GM12878 (cell line): ENCODE data around the gene FAM200B. TPM values are rescaled to one million over a fixed set of nuclear protein-coding genes. Genes with fewer than 3 reads are reported as not detected.

ENCODE experiments used
- ATF7 ChIP-seq: fragments of 450-650 bp; IDR thresholded peaks from 2 replicates; pipeline ENCODE4 v1.6.1; 2016; ENCODE audit warnings: low read depth, mild to moderate bottlenecking
- BACH1 ChIP-seq: fragments of 450-650 bp; IDR thresholded peaks from 2 replicates; pipeline ENCODE4 v1.6.1; 2017; ENCODE audit warnings: mild to moderate bottlenecking, borderline replicate concordance
- CBX3 ChIP-seq: fragments of 200-600 bp; sonication (generic); IDR thresholded peaks from 2 replicates; pipeline ENCODE4 v1.6.1; 2016; ENCODE audit warnings: low read depth, borderline replicate concordance
- CREB1 ChIP-seq: IDR thresholded peaks from 2 replicates; pipeline ENCODE4 v1.6.1; 2012; ENCODE audit warnings: low read depth, mild to moderate bottlenecking, inconsistent platforms
- DPF2 ChIP-seq: fragments of 450-650 bp; IDR thresholded peaks from 2 replicates; pipeline ENCODE4 v1.6.1; 2017; ENCODE audit warnings: mild to moderate bottlenecking
- GATAD2B ChIP-seq: fragments of 450-650 bp; conservative IDR thresholded peaks from 2 replicates; pipeline ENCODE4 v1.6.1; 2017; ENCODE audit warnings: low read depth, mild to moderate bottlenecking, moderate library complexity
- POLR2A ChIP-seq: IDR thresholded peaks from 2 replicates; pipeline ENCODE4 v1.6.1; 2011; ENCODE audit warnings: low read depth, mild to moderate bottlenecking, low read length
- RELA ChIP-seq: fragments of 450-650 bp; IDR thresholded peaks from 2 replicates; pipeline ENCODE4 v1.8.0; 2014; ENCODE audit warnings: borderline replicate concordance; ENCODE audit not compliant: partially characterized antibody
- RFX5 ChIP-seq: IDR thresholded peaks from 2 replicates; pipeline ENCODE4 v1.6.1; 2011; ENCODE audit warnings: low read depth, low read length, improper control_type of control experiment
- SIN3A ChIP-seq: IDR thresholded peaks from 2 replicates; pipeline ENCODE4 v1.6.1; 2012; ENCODE audit warnings: low read depth, low read length, improper control_type of control experiment
- STAT1 ChIP-seq: fragments of 450-650 bp; conservative IDR thresholded peaks from 2 replicates; pipeline ENCODE4 v1.6.1; 2014; ENCODE audit warnings: antibody characterized with exemption, mild to moderate bottlenecking
- ZNF217 ChIP-seq: fragments of 450-650 bp; IDR thresholded peaks from 2 replicates; pipeline ENCODE4 v1.6.1; 2017; ENCODE audit warnings: antibody characterized with exemption, mild to moderate bottlenecking
- polyA plus RNA-seq, 11 experiments: library from polyadenylated mRNA; depleted of rRNA in 4 of 11; unstranded in 6 of 11; stranded (reverse) in 5 of 11; fragments of >200 nt; fragmentation: Nextera tagmentation in 4 of 11; fragmentation: Illumina TruSeq in 1 of 11; extraction: Ambion mirVana in 4 of 11; extraction: Trizol in 1 of 11; gene quantifications; 1 replicate in 1 of 11; 2 replicates in 10 of 11; pipeline versions ENCODE4 v1.2.1 to v1.2.3, GENCODE V29; 2011 to 2016; ENCODE audit warnings: inconsistent platforms in 2 of 11, missing spikeins in 2 of 11, low read depth in 1 of 11
- total RNA-seq, 4 experiments: library from RNA; depleted of rRNA in 3 of 4; stranded (reverse); fragments of >200 nt in 3 of 4; fragmentation: Illumina TruSeq in 1 of 4; extraction: Trizol in 1 of 4; gene quantifications; 2 replicates each; pipeline versions ENCODE4 v1.2.1 to v1.2.3, GENCODE V29; 2013 to 2021
- TF ChIP-seq, protein P1 (sequence below): IDR thresholded peaks from 2 replicates; pipeline ENCODE4 v1.6.1; 2012; ENCODE audit warnings: mild to moderate bottlenecking, low read depth, low read length
- TF ChIP-seq, protein P2 (sequence below): fragments of 450-650 bp; IDR thresholded peaks from 2 replicates; pipeline ENCODE4 v1.6.1; 2017; ENCODE audit warnings: mild to moderate bottlenecking, moderate library complexity
- TF ChIP-seq, protein P3 (sequence below): fragments of 450-650 bp; IDR thresholded peaks from 2 replicates; pipeline ENCODE4 v1.6.1; 2018; ENCODE audit warnings: mild to moderate bottlenecking, low read depth, moderate library complexity; ENCODE audit not compliant: partially characterized antibody
- TF ChIP-seq, protein P4 (sequence below): fragments of 450-650 bp; formaldehyde crosslinking; IDR thresholded peaks from 2 replicates; pipeline ENCODE4 v1.4.0; 2020; ENCODE audit warnings: mild to moderate bottlenecking, moderate library complexity

FAM200B gene
- total and polyA plus RNA-seq, 10 of the 15 experiments (the other 5 are each of a cell fraction or from before 2014, with no cell fraction given), result 13.8 to 48.5 (median 25.5) TPM

DNA sequence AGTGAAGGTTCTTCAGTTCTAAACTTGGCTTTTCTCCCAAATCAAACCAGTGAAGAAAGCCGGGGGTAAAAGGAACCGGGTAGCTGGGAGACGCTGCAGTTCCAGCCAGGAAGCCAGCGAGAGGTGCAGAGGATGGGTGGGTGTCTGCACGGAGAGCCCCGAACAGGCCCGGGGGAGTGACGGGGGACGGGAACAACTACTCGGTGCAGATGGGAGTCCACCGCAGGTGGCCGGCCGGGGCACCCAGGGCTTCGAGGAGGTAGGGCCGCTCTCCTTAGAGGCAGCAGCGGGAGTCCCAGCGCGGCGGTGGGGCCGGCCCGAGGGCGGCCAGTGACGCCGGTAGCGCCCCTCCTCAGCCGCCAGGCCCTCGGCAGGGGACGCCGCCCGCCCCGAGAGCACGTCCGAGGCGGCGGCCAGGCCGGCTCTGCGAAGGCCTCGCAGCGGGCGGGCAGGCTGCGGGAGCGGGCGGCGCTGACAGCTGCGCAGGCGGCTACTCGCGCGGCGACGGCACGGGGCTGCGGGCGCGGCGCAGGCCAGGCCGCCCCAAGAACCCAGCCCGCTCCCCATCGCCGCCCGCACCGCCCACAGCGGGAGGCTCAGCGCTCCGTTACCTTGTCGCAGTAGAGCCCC, 26.9 kb upstream of the FAM200B start (continued):
- TF ChIP-seq, protein P1, sequence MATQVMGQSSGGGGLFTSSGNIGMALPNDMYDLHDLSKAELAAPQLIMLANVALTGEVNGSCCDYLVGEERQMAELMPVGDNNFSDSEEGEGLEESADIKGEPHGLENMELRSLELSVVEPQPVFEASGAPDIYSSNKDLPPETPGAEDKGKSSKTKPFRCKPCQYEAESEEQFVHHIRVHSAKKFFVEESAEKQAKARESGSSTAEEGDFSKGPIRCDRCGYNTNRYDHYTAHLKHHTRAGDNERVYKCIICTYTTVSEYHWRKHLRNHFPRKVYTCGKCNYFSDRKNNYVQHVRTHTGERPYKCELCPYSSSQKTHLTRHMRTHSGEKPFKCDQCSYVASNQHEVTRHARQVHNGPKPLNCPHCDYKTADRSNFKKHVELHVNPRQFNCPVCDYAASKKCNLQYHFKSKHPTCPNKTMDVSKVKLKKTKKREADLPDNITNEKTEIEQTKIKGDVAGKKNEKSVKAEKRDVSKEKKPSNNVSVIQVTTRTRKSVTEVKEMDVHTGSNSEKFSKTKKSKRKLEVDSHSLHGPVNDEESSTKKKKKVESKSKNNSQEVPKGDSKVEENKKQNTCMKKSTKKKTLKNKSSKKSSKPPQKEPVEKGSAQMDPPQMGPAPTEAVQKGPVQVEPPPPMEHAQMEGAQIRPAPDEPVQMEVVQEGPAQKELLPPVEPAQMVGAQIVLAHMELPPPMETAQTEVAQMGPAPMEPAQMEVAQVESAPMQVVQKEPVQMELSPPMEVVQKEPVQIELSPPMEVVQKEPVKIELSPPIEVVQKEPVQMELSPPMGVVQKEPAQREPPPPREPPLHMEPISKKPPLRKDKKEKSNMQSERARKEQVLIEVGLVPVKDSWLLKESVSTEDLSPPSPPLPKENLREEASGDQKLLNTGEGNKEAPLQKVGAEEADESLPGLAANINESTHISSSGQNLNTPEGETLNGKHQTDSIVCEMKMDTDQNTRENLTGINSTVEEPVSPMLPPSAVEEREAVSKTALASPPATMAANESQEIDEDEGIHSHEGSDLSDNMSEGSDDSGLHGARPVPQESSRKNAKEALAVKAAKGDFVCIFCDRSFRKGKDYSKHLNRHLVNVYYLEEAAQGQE, result no peak
- TF ChIP-seq STAT1, result no peak
- no peak for TF ChIP-seq CREB1
- TF ChIP-seq BACH1, result no peak; the same call in 1 of the 2 replicates
- no peak for TF ChIP-seq CBX3
- no peak for TF ChIP-seq POLR2A
- TF ChIP-seq, protein P2, sequence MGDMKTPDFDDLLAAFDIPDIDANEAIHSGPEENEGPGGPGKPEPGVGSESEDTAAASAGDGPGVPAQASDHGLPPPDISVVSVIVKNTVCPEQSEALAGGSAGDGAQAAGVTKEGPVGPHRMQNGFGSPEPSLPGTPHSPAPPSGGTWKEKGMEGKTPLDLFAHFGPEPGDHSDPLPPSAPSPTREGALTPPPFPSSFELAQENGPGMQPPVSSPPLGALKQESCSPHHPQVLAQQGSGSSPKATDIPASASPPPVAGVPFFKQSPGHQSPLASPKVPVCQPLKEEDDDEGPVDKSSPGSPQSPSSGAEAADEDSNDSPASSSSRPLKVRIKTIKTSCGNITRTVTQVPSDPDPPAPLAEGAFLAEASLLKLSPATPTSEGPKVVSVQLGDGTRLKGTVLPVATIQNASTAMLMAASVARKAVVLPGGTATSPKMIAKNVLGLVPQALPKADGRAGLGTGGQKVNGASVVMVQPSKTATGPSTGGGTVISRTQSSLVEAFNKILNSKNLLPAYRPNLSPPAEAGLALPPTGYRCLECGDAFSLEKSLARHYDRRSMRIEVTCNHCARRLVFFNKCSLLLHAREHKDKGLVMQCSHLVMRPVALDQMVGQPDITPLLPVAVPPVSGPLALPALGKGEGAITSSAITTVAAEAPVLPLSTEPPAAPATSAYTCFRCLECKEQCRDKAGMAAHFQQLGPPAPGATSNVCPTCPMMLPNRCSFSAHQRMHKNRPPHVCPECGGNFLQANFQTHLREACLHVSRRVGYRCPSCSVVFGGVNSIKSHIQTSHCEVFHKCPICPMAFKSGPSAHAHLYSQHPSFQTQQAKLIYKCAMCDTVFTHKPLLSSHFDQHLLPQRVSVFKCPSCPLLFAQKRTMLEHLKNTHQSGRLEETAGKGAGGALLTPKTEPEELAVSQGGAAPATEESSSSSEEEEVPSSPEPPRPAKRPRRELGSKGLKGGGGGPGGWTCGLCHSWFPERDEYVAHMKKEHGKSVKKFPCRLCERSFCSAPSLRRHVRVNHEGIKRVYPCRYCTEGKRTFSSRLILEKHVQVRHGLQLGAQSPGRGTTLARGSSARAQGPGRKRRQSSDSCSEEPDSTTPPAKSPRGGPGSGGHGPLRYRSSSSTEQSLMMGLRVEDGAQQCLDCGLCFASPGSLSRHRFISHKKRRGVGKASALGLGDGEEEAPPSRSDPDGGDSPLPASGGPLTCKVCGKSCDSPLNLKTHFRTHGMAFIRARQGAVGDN, result peak; percentile 9; the same call in 1 of the 2 replicates
- 0 out of 2 replicates have a peak, but pooled peaks have one; percentile 18 for TF ChIP-seq SIN3A
- TF ChIP-seq GATAD2B, result peak; percentile 86
- no peak for TF ChIP-seq ATF7
- TF ChIP-seq RFX5, result no peak
- 0 out of 2 replicates have a peak, but pooled peaks have one; percentile 32 for TF ChIP-seq ZNF217
- peak; percentile 70 for TF ChIP-seq DPF2
- TF ChIP-seq, protein P3, sequence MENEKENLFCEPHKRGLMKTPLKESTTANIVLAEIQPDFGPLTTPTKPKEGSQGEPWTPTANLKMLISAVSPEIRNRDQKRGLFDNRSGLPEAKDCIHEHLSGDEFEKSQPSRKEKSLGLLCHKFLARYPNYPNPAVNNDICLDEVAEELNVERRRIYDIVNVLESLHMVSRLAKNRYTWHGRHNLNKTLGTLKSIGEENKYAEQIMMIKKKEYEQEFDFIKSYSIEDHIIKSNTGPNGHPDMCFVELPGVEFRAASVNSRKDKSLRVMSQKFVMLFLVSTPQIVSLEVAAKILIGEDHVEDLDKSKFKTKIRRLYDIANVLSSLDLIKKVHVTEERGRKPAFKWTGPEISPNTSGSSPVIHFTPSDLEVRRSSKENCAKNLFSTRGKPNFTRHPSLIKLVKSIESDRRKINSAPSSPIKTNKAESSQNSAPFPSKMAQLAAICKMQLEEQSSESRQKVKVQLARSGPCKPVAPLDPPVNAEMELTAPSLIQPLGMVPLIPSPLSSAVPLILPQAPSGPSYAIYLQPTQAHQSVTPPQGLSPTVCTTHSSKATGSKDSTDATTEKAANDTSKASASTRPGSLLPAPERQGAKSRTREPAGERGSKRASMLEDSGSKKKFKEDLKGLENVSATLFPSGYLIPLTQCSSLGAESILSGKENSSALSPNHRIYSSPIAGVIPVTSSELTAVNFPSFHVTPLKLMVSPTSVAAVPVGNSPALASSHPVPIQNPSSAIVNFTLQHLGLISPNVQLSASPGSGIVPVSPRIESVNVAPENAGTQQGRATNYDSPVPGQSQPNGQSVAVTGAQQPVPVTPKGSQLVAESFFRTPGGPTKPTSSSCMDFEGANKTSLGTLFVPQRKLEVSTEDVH, result no peak
- no peak for TF ChIP-seq RELA
- TF ChIP-seq, protein P4, sequence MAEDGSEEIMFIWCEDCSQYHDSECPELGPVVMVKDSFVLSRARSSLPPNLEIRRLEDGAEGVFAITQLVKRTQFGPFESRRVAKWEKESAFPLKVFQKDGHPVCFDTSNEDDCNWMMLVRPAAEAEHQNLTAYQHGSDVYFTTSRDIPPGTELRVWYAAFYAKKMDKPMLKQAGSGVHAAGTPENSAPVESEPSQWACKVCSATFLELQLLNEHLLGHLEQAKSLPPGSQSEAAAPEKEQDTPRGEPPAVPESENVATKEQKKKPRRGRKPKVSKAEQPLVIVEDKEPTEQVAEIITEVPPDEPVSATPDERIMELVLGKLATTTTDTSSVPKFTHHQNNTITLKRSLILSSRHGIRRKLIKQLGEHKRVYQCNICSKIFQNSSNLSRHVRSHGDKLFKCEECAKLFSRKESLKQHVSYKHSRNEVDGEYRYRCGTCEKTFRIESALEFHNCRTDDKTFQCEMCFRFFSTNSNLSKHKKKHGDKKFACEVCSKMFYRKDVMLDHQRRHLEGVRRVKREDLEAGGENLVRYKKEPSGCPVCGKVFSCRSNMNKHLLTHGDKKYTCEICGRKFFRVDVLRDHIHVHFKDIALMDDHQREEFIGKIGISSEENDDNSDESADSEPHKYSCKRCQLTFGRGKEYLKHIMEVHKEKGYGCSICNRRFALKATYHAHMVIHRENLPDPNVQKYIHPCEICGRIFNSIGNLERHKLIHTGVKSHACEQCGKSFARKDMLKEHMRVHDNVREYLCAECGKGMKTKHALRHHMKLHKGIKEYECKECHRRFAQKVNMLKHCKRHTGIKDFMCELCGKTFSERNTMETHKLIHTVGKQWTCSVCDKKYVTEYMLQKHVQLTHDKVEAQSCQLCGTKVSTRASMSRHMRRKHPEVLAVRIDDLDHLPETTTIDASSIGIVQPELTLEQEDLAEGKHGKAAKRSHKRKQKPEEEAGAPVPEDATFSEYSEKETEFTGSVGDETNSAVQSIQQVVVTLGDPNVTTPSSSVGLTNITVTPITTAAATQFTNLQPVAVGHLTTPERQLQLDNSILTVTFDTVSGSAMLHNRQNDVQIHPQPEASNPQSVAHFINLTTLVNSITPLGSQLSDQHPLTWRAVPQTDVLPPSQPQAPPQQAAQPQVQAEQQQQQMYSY (CRISPR knock-in tag), result no peak
